C4-2B (cell line): ENCODE data around the gene CATSPER4.

Experiments
- H3K27ac ChIP-seq: fragments of 450-650 bp; 2 replicates; pipeline ENCODE4 v1.5.1; 2017
- CTCF ChIP-seq: fragments of 450-650 bp; conservative IDR thresholded peaks from 2 replicates; pipeline ENCODE4 v1.5.1; 2017; ENCODE audit warnings: mild to moderate bottlenecking
- ZFX ChIP-seq: fragments of 450-650 bp; IDR thresholded peaks from 2 replicates; pipeline ENCODE4 v1.6.1; 2017

CATSPER4 gene

GRCh38 chr1:26188477-26188876 is 1.9 kb upstream of the CATSPER4 start:
- TF ChIP-seq ZFX (no peak), CTCF (no peak)
- no peak overlapping the region for H3K27ac ChIP-seq

GRCh38 chr1:26189331-26189730 is 1.1 kb upstream of the CATSPER4 start:
- TF ChIP-seq ZFX (no peak), CTCF (no peak)
- H3K27ac ChIP-seq, result no peak overlapping the region

- TF ChIP-seq ZFX (no peak), CTCF (no peak)
- H3K27ac ChIP-seq, result no peak overlapping the region
Observed at GRCh38 chr1:26189751-26190275, 589 bp upstream of the CATSPER4 start.

- no peak for TF ChIP-seq ZFX
- no peak for TF ChIP-seq CTCF
- H3K27ac ChIP-seq, result no peak overlapping the region
Observed at GRCh38 chr1:26191739-26192138, 1.3 kb downstream of the CATSPER4 start.

GRCh38 chr1:26195805-26196204 is 5.4 kb downstream of the CATSPER4 start:
- H3K27ac ChIP-seq, result no peak overlapping the region
- TF ChIP-seq ZFX (no peak), CTCF (no peak)

GRCh38 chr1:26197301-26197700 is 6.9 kb downstream of the CATSPER4 start:
- H3K27ac ChIP-seq, result no peak overlapping the region
- TF ChIP-seq ZFX (no peak), CTCF (no peak)

- TF ChIP-seq CTCF, result no peak
- TF ChIP-seq ZFX, result no peak
- H3K27ac ChIP-seq, result no peak overlapping the region
Observed at GRCh38 chr1:26197813-26198212, 7.4 kb downstream of the CATSPER4 start.
